Activated T-cell treated with anti-CD3 and anti-CD28 coated beads, Interleukin-2, amount 50 U/mL, for 4 hours (primary cell): Measurements from ENCODE around the gene OR6S1. TPM values are rescaled to one million over a fixed set of nuclear protein-coding genes. Genes with fewer than 3 reads are reported as not detected.
A peak's percentile ranks its signal among the peaks of the same experiment; 100 is the strongest.
"Not testable (repeated sequence)": the region's sequence is repeated elsewhere in the genome, so short reads cannot be mapped to it uniquely, and the experiment has no call there.

Experiments used
- ATAC-seq, 2 donors: fragments of 200-7000 bp; cut with Tn5 transposase; one replicate each; pipeline ENCODE4 v1.10.0; 2021
- DNase-seq: peaks from one replicate; pipeline ENCODE4 v3.0.0-alpha.2; 2020
- H3K27me3 Mint-ChIP-seq: one replicate; pipeline ENCODE4 v1.8.0; 2021; ENCODE audit warnings: low read depth, mixed read lengths
- H3K36me3 Mint-ChIP-seq: one replicate; pipeline ENCODE4 v1.8.0; 2022; ENCODE audit warnings: mixed read lengths; ENCODE audit not compliant: insufficient read depth
- H3K4me1 Mint-ChIP-seq: one replicate; pipeline ENCODE4 v1.8.0; 2021; ENCODE audit warnings: low read depth, mixed read lengths
- H3K4me3 Mint-ChIP-seq: one replicate; pipeline ENCODE4 v1.8.0; 2021; ENCODE audit warnings: mild to moderate bottlenecking, moderate library complexity, mixed read lengths
- H3K9me3 Mint-ChIP-seq: one replicate; pipeline ENCODE4 v1.8.0; 2021; ENCODE audit warnings: mixed read lengths
- total RNA-seq, 3 donors: library from RNA; stranded (reverse); gene quantifications; one replicate each; pipeline ENCODE4 v1.2.1, GENCODE V29; 2021

Gene OR6S1
- total RNA-seq, 3 donors from 2014 or later: not detected

GRCh38 chr14:20630340-20631022 lies 11.0 kb downstream of the OR6S1 start:
- H3K36me3 Mint-ChIP-seq: no peaks in the 10 kb centered on the region
- peaks cover 52% of the 10 kb centered on the region for H3K27me3 Mint-ChIP-seq
- ATAC-seq: peak; percentile 23 to 29
- H3K4me1 Mint-ChIP-seq: peaks cover 63% of the 10 kb centered on the region
- peaks cover 6% of the 10 kb centered on the region for H3K9me3 Mint-ChIP-seq
- peak overlapping the region; percentile 70 for H3K4me3 Mint-ChIP-seq
- DNase-seq: no peak

DNA sequence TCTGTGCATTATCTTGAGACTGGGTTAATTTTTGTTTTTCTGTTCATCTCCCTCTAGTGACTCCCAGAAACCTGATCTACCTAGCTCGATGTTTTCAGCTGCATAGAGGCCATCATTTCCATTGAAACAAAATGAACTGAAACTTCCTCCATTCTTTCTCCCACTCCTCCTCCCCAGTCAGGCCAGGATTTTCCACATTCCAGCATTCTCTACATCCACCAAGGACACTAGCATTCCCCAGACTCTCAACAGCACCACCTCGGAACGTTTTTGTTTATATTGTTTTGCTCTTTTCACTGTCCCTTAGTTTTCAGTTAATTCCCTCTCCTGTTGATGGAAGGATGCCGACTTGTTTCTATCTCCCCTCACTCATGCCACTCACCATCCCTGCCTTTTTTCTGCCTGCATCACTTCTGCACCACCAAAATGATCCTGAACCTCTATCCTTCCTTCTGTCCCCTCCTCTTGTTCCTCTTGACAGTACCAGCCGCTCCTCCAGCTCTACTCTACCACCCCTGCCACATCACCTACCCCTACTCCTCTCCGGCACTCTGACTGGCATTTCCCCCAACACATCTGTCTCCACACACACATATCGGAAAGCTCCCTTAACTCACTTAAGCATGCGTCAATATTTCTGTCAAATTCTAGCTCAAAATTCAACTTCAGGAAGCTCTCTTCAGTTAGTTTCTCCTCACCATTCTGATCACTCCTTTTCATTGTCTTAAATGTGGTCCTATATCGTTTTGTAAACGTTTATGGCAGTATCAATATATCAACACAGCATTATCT lies 13.2 kb downstream of the OR6S1 start:
- Mint-ChIP-seq H3K9me3 (no peaks in the 10 kb centered on the region), H3K36me3 (no peaks in the 10 kb centered on the region), H3K27me3 (peaks cover 54% of the 10 kb centered on the region)

GRCh38 chr14:20627346-20628027 lies 14.0 kb downstream of the OR6S1 start:
- Mint-ChIP-seq H3K36me3 (no peaks in the 10 kb centered on the region), H3K4me1 (peaks cover 78% of the 10 kb centered on the region), H3K4me3 (no peak overlapping the region), H3K27me3 (peaks cover 54% of the 10 kb centered on the region), H3K9me3 (no peaks in the 10 kb centered on the region)
- ATAC-seq (peak; percentile 45 to 54), DNase-seq (no peak)

More for the DNA sequence above, 13.2 kb downstream of the OR6S1 start:
- Mint-ChIP-seq H3K4me3 (no peak overlapping the region), H3K4me1 (peaks cover 77% of the 10 kb centered on the region)
- DNase-seq: no peak
- no peak for ATAC-seq

DNA sequence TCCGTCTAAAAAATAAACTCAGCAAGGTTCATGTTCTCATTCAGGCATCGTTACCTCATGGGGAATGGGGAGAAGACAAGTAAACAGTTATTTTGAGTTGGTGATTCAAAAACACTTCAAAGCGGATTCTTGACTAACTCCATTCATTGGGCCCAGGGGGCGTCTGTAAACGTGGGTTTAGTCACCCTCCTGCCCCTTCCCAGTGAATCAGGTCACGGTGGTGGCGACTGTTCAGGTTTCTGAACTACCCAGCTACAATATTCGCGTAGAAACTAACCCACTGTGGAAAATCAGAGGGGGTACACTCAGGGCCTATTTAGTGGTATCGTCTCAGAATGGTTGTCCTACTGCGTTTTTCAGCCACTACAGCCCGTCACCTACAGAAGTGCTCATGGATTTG lies 15.2 kb downstream of the OR6S1 start:
- H3K9me3 Mint-ChIP-seq: no peaks in the 10 kb centered on the region
- peaks cover 71% of the 10 kb centered on the region for H3K4me1 Mint-ChIP-seq
- peak in 1 of 2 donors; percentile 13 for ATAC-seq
- no peak overlapping the region for H3K4me3 Mint-ChIP-seq
- DNase-seq: no peak
- H3K36me3 Mint-ChIP-seq: no peaks in the 10 kb centered on the region
- H3K27me3 Mint-ChIP-seq: peaks cover 55% of the 10 kb centered on the region

DNA sequence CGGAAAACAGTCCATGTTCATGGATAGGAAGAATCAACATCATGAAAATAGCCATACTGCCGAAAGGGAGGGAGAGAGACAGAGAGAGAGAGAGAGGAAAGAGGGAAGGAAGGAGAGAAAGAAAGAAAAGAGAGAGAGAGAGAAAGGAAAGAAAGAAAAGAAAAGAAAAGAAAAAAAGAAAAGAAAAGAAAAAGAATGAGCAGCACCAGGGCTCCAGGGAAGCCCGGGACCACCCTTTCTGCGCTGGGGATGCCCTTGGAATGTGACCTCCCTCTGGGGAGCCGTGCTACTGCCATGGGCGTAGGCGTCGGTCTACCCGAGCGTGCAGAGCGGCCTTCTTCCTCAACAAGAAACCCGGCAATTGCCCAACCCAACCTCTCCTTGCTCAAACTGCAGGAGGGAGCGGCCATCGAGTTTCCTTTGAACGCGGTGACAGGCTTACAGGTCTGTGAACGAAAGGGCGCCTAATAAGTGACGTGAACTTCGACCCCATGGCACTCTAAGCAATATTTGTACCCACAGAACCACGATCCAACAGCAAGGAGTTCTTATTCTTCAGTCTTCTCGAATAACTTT lies 16.9 kb downstream of the OR6S1 start:
- Mint-ChIP-seq H3K4me3 (peak overlapping the region; percentile 74), H3K36me3 (no peaks in the 10 kb centered on the region), H3K9me3 (no peaks in the 10 kb centered on the region), H3K27me3 (peaks cover 47% of the 10 kb centered on the region), H3K4me1 (peaks cover 61% of the 10 kb centered on the region)
- DNase-seq (peak; percentile 26), ATAC-seq (peak; percentile 20 to 36)

- H3K4me3 Mint-ChIP-seq: peak overlapping the region; percentile 74
- DNase-seq: no peak
- peaks cover 59% of the 10 kb centered on the region for H3K4me1 Mint-ChIP-seq
- H3K9me3 Mint-ChIP-seq: no peaks in the 10 kb centered on the region
- H3K36me3 Mint-ChIP-seq: no peaks in the 10 kb centered on the region
- no peak for ATAC-seq
- peaks cover 50% of the 10 kb centered on the region for H3K27me3 Mint-ChIP-seq
Observed at GRCh38 chr14:20623798-20624197, 17.7 kb downstream of the OR6S1 start.

DNA sequence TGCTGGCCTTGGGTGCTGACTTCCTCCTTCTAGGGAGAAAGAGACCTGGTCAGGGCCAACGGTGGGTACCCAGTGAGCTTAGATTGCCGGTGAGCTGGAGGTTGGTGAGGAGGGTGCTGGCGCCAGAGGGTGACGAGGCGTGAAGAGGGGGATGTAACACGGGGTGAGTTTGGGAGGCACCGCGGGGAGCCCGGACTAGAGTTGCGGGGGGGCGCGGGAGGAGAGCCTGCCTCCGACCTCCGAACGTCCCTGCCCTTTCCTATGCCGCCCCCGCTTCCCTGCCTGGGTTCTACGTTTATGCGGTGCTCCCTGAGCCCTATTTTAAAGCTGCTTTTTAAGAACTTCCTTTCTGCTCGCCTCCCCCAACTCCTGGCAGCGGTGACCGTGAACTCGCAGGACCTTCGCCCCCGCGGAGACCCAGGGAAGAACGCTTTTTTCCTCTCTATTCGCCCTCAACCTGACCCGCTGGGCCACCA lies 18.6 kb downstream of the OR6S1 start:
- Mint-ChIP-seq H3K4me1 (peaks cover 54% of the 10 kb centered on the region), H3K27me3 (peaks cover 45% of the 10 kb centered on the region), H3K9me3 (no peaks in the 10 kb centered on the region), H3K36me3 (no peaks in the 10 kb centered on the region), H3K4me3 (peak overlapping the region; percentile 67)
- DNase-seq (no peak), ATAC-seq (no peak)

GRCh38 chr14:20620798-20621478 lies 20.6 kb downstream of the OR6S1 start:
- Mint-ChIP-seq H3K4me3 (no peak overlapping the region), H3K4me1 (peaks cover 36% of the 10 kb centered on the region), H3K36me3 (no peaks in the 10 kb centered on the region), H3K27me3 (peaks cover 32% of the 10 kb centered on the region), H3K9me3 (no peaks in the 10 kb centered on the region)
- no peak for ATAC-seq
- no peak for DNase-seq

GRCh38 chr14:20619688-20620087 lies 21.8 kb downstream of the OR6S1 start:
- not testable (repeated sequence) for DNase-seq, H3K4me3 Mint-ChIP-seq, H3K36me3 Mint-ChIP-seq, ATAC-seq, H3K9me3 Mint-ChIP-seq
- peaks cover 27% of the 10 kb centered on the region for H3K4me1 Mint-ChIP-seq
- peaks cover 25% of the 10 kb centered on the region for H3K27me3 Mint-ChIP-seq

GRCh38 chr14:20618271-20618749 lies 23.2 kb downstream of the OR6S1 start:
- no peak for ATAC-seq
- Mint-ChIP-seq H3K4me1 (peaks cover 19% of the 10 kb centered on the region), H3K36me3 (no peaks in the 10 kb centered on the region)

GRCh38 chr14:20617138-20618003 lies 24.1 kb downstream of the OR6S1 start:
- Mint-ChIP-seq H3K4me1 (peaks cover 10% of the 10 kb centered on the region), H3K9me3 (no peaks in the 10 kb centered on the region), H3K4me3 (no peak overlapping the region), H3K36me3 (no peaks in the 10 kb centered on the region), H3K27me3 (peaks cover 12% of the 10 kb centered on the region)
- DNase-seq: no peak
- no peak for ATAC-seq

More at GRCh38 chr14:20618271-20618749, 23.2 kb downstream of the OR6S1 start:
- no peak for DNase-seq
- no peak overlapping the region for H3K4me3 Mint-ChIP-seq
- no peaks in the 10 kb centered on the region for H3K9me3 Mint-ChIP-seq
- peaks cover 21% of the 10 kb centered on the region for H3K27me3 Mint-ChIP-seq

DNA sequence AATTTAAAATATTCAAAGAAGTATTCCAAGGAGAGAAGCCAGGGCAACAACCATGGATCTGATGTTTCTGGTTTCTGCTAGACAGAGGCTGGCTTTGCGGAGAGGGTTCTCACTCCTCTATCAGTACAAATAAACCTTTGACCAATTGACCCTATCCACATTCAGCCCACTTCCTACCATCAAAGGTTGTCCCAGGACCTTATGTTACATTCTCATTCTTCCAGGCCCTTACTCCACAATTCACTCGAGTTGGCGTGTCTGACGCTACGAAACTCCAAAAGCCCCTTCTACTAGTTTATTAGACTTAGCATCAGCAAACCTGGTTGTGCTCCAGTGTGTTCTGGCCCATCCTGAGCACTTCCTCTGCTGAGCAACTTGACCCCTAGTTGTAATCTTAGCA lies 25.5 kb downstream of the OR6S1 start:
- Mint-ChIP-seq H3K4me3 (no peak overlapping the region), H3K4me1 (peaks cover 10% of the 10 kb centered on the region), H3K27me3 (peaks cover 7% of the 10 kb centered on the region), H3K9me3 (no peaks in the 10 kb centered on the region), H3K36me3 (no peaks in the 10 kb centered on the region)
- no peak for DNase-seq
- no peak for ATAC-seq
